GM23338 (cell line): ENCODE results near the gene ATP2A3. TPM values are rescaled to one million over a fixed set of nuclear protein-coding genes. Genes with fewer than 3 reads are reported as not detected.

ENCODE experiments used
- ATAC-seq: fragments of 200-7000 bp; cut with Tn5 transposase; 3 replicates; pipeline ENCODE4 v1.9.1; 2020
- DNase-seq: peaks from one replicate; pipeline ENCODE4 v3.0.0-alpha.2; 2015; ENCODE audit warnings: low spot score
- H2AFZ ChIP-seq: fragments of 200-600 bp; sonication (generic); 2 replicates; pipeline ENCODE4 v1.8.0; 2016; ENCODE audit warnings: antibody characterized with exemption, mild to moderate bottlenecking, moderate library complexity
- H3F3A ChIP-seq: fragments of 200-600 bp; sonication (generic); replicated peaks from 2 replicates; pipeline ENCODE4 v1.8.0; 2017; ENCODE audit warnings: antibody characterized with exemption, mixed run types, low read depth
- H3K27ac ChIP-seq: fragments of 200-600 bp; sonication (generic); 2 replicates; pipeline ENCODE4 v1.6.1; 2016; ENCODE audit warnings: low read depth
- H3K27me3 ChIP-seq: fragments of 200-600 bp; sonication (generic); 2 replicates; pipeline ENCODE4 v1.8.0; 2016; ENCODE audit warnings: mild to moderate bottlenecking, mixed run types, moderate library complexity; ENCODE audit not compliant: insufficient read depth
- H3K36me3 ChIP-seq: fragments of 200-600 bp; sonication (generic); 2 replicates; pipeline ENCODE4 v1.8.0; 2016; ENCODE audit warnings: mild to moderate bottlenecking; ENCODE audit not compliant: insufficient read depth
- H3K4me1 ChIP-seq: fragments of 200-600 bp; sonication (generic); 2 replicates; pipeline ENCODE4 v1.8.0; 2016; ENCODE audit warnings: mild to moderate bottlenecking, moderate library complexity; ENCODE audit not compliant: insufficient read depth
- H3K4me2 ChIP-seq: fragments of 200-600 bp; sonication (generic); 2 replicates; pipeline ENCODE4 v1.7.1; 2017; ENCODE audit warnings: mixed run types
- H3K4me3 ChIP-seq: fragments of 200-600 bp; sonication (generic); 2 replicates; pipeline ENCODE4 v1.6.1; 2016; ENCODE audit warnings: mixed run types
- H3K79me2 ChIP-seq: fragments of 200-600 bp; sonication (generic); replicated peaks from 2 replicates; pipeline ENCODE4 v1.8.0; 2017; ENCODE audit warnings: mild to moderate bottlenecking; ENCODE audit not compliant: insufficient read depth
- H3K9me2 ChIP-seq: fragments of 200-600 bp; sonication (generic); 2 replicates; pipeline ENCODE4 v1.8.0; 2017; ENCODE audit not compliant: insufficient read depth
- H4K20me1 ChIP-seq: fragments of 200-600 bp; sonication (generic); replicated peaks from 2 replicates; pipeline ENCODE4 v1.8.0; 2017; ENCODE audit warnings: mild to moderate bottlenecking; ENCODE audit not compliant: insufficient read depth
- H3K27ac Mint-ChIP-seq: 2 replicates; pipeline ENCODE4 v1.8.0; 2020; ENCODE audit warnings: inconsistent platforms, mild to moderate bottlenecking, moderate library complexity, mixed read lengths
- H3K27me3 Mint-ChIP-seq: 3 replicates; pipeline ENCODE4 v1.8.0; 2022; ENCODE audit warnings: low read depth, mild to moderate bottlenecking, moderate library complexity, mixed read lengths, inconsistent platforms; ENCODE audit not compliant: insufficient read depth, poor library complexity
- H3K36me3 Mint-ChIP-seq: 3 replicates; pipeline ENCODE4 v1.8.0; 2021; ENCODE audit warnings: low read depth, mild to moderate bottlenecking, inconsistent platforms, moderate library complexity, mixed read lengths
- H3K4me1 Mint-ChIP-seq: 3 replicates; pipeline ENCODE4 v1.8.0; 2020; ENCODE audit warnings: mild to moderate bottlenecking, inconsistent platforms, mixed read lengths
- H3K4me3 Mint-ChIP-seq: 3 replicates; pipeline ENCODE4 v1.8.0; 2021; ENCODE audit warnings: moderate library complexity, mild to moderate bottlenecking, inconsistent platforms, mixed read lengths
- H3K9me3 Mint-ChIP-seq: 3 replicates; pipeline ENCODE4 v1.8.0; 2020; ENCODE audit warnings: moderate library complexity, mild to moderate bottlenecking, inconsistent platforms, mixed read lengths
- ETS1 ChIP-seq: IDR thresholded peaks from 2 replicates; pipeline ENCODE4 v1.6.1; 2016; ENCODE audit warnings: antibody characterized with exemption
- EZH2 ChIP-seq: fragments of 200-600 bp; sonication (generic); IDR thresholded peaks from one replicate; pipeline ENCODE4 v1.8.0; 2017; ENCODE audit warnings: antibody characterized with exemption, mild to moderate bottlenecking, low read depth; ENCODE audit not compliant: unreplicated experiment
- EZH2phosphoT487 ChIP-seq: fragments of 200-600 bp; sonication (generic); IDR thresholded peaks from one replicate; pipeline ENCODE4 v1.8.1; 2018; ENCODE audit warnings: antibody characterized with exemption; ENCODE audit not compliant: unreplicated experiment
- JUNB ChIP-seq: IDR thresholded peaks from one replicate; pipeline ENCODE4 v1.6.1; 2016; ENCODE audit warnings: antibody characterized with exemption; ENCODE audit not compliant: unreplicated experiment
- REST ChIP-seq: IDR thresholded peaks from one replicate; pipeline ENCODE4 v1.6.1; 2018; ENCODE audit warnings: antibody characterized with exemption; ENCODE audit not compliant: unreplicated experiment
- STAT1 ChIP-seq: IDR thresholded peaks from one replicate; pipeline ENCODE4 v1.6.1; 2016; ENCODE audit warnings: antibody characterized with exemption; ENCODE audit not compliant: unreplicated experiment
- ZNF114 ChIP-seq: fragments of 250-450 bp; sonication (Bioruptor Pico); IDR thresholded peaks from 2 replicates; pipeline ENCODE4 v1.5.0; 2020; ENCODE audit warnings: mild to moderate bottlenecking, moderate library complexity
- ZNF462 ChIP-seq: fragments of 250-450 bp; sonication (Bioruptor Pico); IDR thresholded peaks from 2 replicates; pipeline ENCODE4 v1.5.0; 2020; ENCODE audit warnings: mild to moderate bottlenecking, moderate library complexity
- polyA plus RNA-seq: library from polyadenylated mRNA; unstranded; fragments of >200 nt; fragmentation: Nextera tagmentation; extraction: Ambion mirVana; gene quantifications from 2 replicates; pipeline ENCODE4 v1.2.1, GENCODE V29; 2016
- total RNA-seq: library from RNA; depleted of rRNA; stranded (reverse); fragments of >200 nt; shearing (Covaris generic); gene quantifications from 2 replicates; pipeline ENCODE4 v1.2.3, GENCODE V29; 2014

ATP2A3 gene
- total and polyA plus RNA-seq, 2 experiments from 2014 or later, result 9.6 to 35.2 TPM

GRCh38 chr17:3940965-3941698 lies 23.1 kb downstream of the ATP2A3 start:
- no peak for DNase-seq
- H3K79me2 ChIP-seq, result no peaks in the 10 kb centered on the region
- H3K27me3 ChIP-seq, result no peaks in the 10 kb centered on the region
- no peaks in the 10 kb centered on the region for H3K36me3 ChIP-seq
- peaks cover 7% of the 10 kb centered on the region for H3K4me1 Mint-ChIP-seq
- no peaks in the 10 kb centered on the region for H3F3A ChIP-seq
- peaks cover 12% of the 10 kb centered on the region for H3K27me3 Mint-ChIP-seq
- no peak overlapping the region for H2AFZ ChIP-seq
- H3K4me3 Mint-ChIP-seq, result no peak overlapping the region
- H3K4me3 ChIP-seq, result no peak overlapping the region
- TF ChIP-seq ZNF114 (no peak), EZH2phosphoT487 (no peak), REST (no peak), JUNB (no peak), STAT1 (no peak), EZH2 (no peak), ZNF462 (no peak), ETS1 (no peak)
- peaks cover 12% of the 10 kb centered on the region; the same call in 1 of the 3 replicates for H3K36me3 Mint-ChIP-seq
- no peak overlapping the region for H3K27ac Mint-ChIP-seq
- H3K27ac ChIP-seq, result no peak overlapping the region
- H3K9me2 ChIP-seq, result no peaks in the 10 kb centered on the region
- peaks cover 5% of the 10 kb centered on the region for H3K4me1 ChIP-seq
- H3K4me2 ChIP-seq, result no peak overlapping the region
- H3K9me3 Mint-ChIP-seq, result no peaks in the 10 kb centered on the region; the same call in 2 of the 3 replicates
- ATAC-seq, result no peak
- H4K20me1 ChIP-seq, result no peaks in the 10 kb centered on the region
